ENCODE data around the gene UBR4.
A peak's percentile ranks its signal among the peaks of the same experiment; 100 is the strongest.

DNA sequence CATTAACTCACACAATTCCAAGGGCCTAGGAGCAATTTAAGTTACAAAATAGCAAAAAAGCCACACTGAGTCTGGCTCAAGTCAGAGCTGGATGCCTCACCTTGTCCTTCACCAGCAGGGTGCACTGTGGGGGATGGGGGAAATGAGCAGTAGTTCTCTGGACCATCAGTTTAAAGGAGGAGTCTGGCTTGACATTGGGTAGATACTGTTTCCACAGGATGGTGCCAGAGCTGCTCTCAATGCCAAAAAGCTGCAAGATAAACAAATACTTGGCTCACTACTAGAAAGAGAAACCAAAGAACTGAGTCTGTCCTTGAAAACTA is 22.4 kb upstream of the UBR4 start:
- TF ChIP-seq CTCF (IDR thresholded peaks at IDR 0.05), result peak in 3 of 6 experiments; percentile 19 to 35 (median 20)
- TF ChIP-seq POLR2A (IDR thresholded peaks at IDR 0.05), result no peak
